ENCODE measurements around the gene PLXDC1.

DNA sequence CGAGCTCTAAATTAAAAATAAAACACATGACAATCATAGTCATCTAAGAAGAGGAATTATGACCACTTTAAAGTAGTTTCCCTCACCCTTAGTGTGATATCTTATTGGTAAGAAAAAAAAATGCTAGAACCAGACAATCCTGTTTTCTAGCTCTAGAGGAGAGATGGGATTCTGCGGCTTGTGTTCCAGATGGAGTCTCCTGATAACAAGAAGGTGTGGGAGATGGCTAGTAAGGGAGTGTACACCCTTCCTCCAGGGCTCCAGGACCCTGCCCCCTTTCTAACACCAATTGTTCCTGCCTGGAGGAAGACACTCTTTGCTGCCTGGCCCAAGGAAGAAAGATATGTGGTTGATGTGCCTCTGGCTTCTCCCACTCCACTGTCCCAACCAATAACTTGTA, 115.4 kb downstream of the PLXDC1 start:
- TF ChIP-seq, protein P1, sequence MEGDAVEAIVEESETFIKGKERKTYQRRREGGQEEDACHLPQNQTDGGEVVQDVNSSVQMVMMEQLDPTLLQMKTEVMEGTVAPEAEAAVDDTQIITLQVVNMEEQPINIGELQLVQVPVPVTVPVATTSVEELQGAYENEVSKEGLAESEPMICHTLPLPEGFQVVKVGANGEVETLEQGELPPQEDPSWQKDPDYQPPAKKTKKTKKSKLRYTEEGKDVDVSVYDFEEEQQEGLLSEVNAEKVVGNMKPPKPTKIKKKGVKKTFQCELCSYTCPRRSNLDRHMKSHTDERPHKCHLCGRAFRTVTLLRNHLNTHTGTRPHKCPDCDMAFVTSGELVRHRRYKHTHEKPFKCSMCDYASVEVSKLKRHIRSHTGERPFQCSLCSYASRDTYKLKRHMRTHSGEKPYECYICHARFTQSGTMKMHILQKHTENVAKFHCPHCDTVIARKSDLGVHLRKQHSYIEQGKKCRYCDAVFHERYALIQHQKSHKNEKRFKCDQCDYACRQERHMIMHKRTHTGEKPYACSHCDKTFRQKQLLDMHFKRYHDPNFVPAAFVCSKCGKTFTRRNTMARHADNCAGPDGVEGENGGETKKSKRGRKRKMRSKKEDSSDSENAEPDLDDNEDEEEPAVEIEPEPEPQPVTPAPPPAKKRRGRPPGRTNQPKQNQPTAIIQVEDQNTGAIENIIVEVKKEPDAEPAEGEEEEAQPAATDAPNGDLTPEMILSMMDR (IDR thresholded peaks at IDR 0.05): no peak
- no peak for TF ChIP-seq ZFX (IDR thresholded peaks at IDR 0.05; ENCODE audit: borderline replicate concordance)
